SU-DHL-6 (cell line): ENCODE data around the gene PPP1R37.

Experiments used
- H2AFZ ChIP-seq: fragments of 200-600 bp; sonication (generic); 2 replicates; pipeline ENCODE4 v1.6.1; 2014; ENCODE audit warnings: low read depth, mild to moderate bottlenecking, moderate library complexity, mixed read lengths, antibody characterized with exemption, low read length; ENCODE audit not compliant: severe bottlenecking
- H3F3A ChIP-seq: fragments of 200-600 bp; shearing (Covaris generic); 2 replicates; pipeline ENCODE4 v1.6.0; 2016; ENCODE audit warnings: antibody characterized with exemption, mild to moderate bottlenecking; ENCODE audit not compliant: insufficient read depth
- H3K27ac ChIP-seq: fragments of 200-600 bp; sonication (generic); 2 replicates; pipeline ENCODE4 v1.5.1; 2016; ENCODE audit warnings: low read depth, mild to moderate bottlenecking, low read length, moderate library complexity, mixed read lengths
- H3K27me3 ChIP-seq: fragments of 200-600 bp; sonication (generic), shearing (Covaris generic); 2 replicates; pipeline ENCODE4 v1.6.0; 2014; ENCODE audit warnings: mild to moderate bottlenecking, low read length
- H3K36me3 ChIP-seq: fragments of 200-600 bp; sonication (generic); 2 replicates; pipeline ENCODE4 v1.6.1; 2014; ENCODE audit warnings: mild to moderate bottlenecking, low read length, mixed read lengths
- H3K4me2 ChIP-seq: fragments of 300-600, 200-600 bp; shearing (Covaris generic), sonication (generic); 2 replicates; pipeline ENCODE4 v1.6.0; 2014; ENCODE audit warnings: low read length, low read depth, mild to moderate bottlenecking; ENCODE audit not compliant: poor library complexity, severe bottlenecking
- H3K4me3 ChIP-seq: fragments of 200-600 bp; sonication (generic); 2 replicates; pipeline ENCODE4 v1.5.1; 2014; ENCODE audit warnings: antibody characterized with exemption, low read length, mild to moderate bottlenecking, mixed read lengths; ENCODE audit not compliant: insufficient read depth, poor library complexity, severe bottlenecking
- H3K79me2 ChIP-seq: fragments of 200-600 bp; sonication (generic); 2 replicates; pipeline ENCODE4 v1.6.1; 2014; ENCODE audit warnings: mild to moderate bottlenecking, low read length, moderate library complexity; ENCODE audit not compliant: insufficient read depth
- H3K9ac ChIP-seq: fragments of 200-600 bp; sonication (generic); 2 replicates; pipeline ENCODE4 v1.7.0; 2014; ENCODE audit warnings: mild to moderate bottlenecking, low read length
- H3K9me2 ChIP-seq: fragments of 200-600 bp; sonication (generic); replicated peaks from 2 replicates; pipeline ENCODE4 v1.6.1; 2014; ENCODE audit warnings: low read length; ENCODE audit not compliant: insufficient read depth
- H3K9me3 ChIP-seq: fragments of 200-600 bp; sonication (generic); 2 replicates; pipeline ENCODE4 v1.6.1; 2014; ENCODE audit warnings: low read length, mixed read lengths; ENCODE audit not compliant: insufficient read depth
- H4K20me1 ChIP-seq: fragments of 200-600 bp; sonication (generic); 2 replicates; pipeline ENCODE4 v1.6.1; 2014; ENCODE audit warnings: low read depth, mild to moderate bottlenecking, antibody characterized with exemption, low read length, moderate library complexity, mixed read lengths
- EZH2phosphoT487 ChIP-seq: fragments of 200-600 bp; sonication (generic), shearing (Covaris generic); conservative IDR thresholded peaks from 2 replicates; pipeline ENCODE4 v1.6.1; 2018; ENCODE audit warnings: mild to moderate bottlenecking, antibody characterized with exemption, low read length, moderate library complexity, mixed read lengths
- TF ChIP-seq, protein P1 (sequence below): fragments of 200-600 bp; sonication (generic); IDR thresholded peaks from one replicate; pipeline ENCODE4 v1.5.1; 2017; ENCODE audit warnings: antibody characterized with exemption, mild to moderate bottlenecking, low read length, moderate library complexity; ENCODE audit not compliant: insufficient read depth, poor library complexity, severe bottlenecking

Gene PPP1R37

GRCh38 chr19:45163751-45164460 is 70.9 kb downstream of the PPP1R37 start:
- H3K4me2 ChIP-seq, result no peak overlapping the region
- no peaks in the 10 kb centered on the region for H3F3A ChIP-seq
- H3K79me2 ChIP-seq, result no peaks in the 10 kb centered on the region
- H3K9me3 ChIP-seq, result no peaks in the 10 kb centered on the region
- no peaks in the 10 kb centered on the region for H4K20me1 ChIP-seq
- H3K9ac ChIP-seq, result no peak overlapping the region
- H3K4me3 ChIP-seq, result no peak overlapping the region
- no peak overlapping the region for H3K27ac ChIP-seq
- no peaks in the 10 kb centered on the region for H3K9me2 ChIP-seq
- no peaks in the 10 kb centered on the region for H3K36me3 ChIP-seq
- H2AFZ ChIP-seq, result no peak overlapping the region
- TF ChIP-seq, protein P1, sequence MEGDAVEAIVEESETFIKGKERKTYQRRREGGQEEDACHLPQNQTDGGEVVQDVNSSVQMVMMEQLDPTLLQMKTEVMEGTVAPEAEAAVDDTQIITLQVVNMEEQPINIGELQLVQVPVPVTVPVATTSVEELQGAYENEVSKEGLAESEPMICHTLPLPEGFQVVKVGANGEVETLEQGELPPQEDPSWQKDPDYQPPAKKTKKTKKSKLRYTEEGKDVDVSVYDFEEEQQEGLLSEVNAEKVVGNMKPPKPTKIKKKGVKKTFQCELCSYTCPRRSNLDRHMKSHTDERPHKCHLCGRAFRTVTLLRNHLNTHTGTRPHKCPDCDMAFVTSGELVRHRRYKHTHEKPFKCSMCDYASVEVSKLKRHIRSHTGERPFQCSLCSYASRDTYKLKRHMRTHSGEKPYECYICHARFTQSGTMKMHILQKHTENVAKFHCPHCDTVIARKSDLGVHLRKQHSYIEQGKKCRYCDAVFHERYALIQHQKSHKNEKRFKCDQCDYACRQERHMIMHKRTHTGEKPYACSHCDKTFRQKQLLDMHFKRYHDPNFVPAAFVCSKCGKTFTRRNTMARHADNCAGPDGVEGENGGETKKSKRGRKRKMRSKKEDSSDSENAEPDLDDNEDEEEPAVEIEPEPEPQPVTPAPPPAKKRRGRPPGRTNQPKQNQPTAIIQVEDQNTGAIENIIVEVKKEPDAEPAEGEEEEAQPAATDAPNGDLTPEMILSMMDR, result no peak
- TF ChIP-seq EZH2phosphoT487, result no peak
- no peaks in the 10 kb centered on the region for H3K27me3 ChIP-seq

GRCh38 chr19:45164577-45165335 is 71.8 kb downstream of the PPP1R37 start:
- no peak overlapping the region for H2AFZ ChIP-seq
- no peaks in the 10 kb centered on the region for H3K27me3 ChIP-seq
- H3K27ac ChIP-seq, result no peak overlapping the region
- no peak overlapping the region for H3K4me2 ChIP-seq
- H3K9me3 ChIP-seq, result no peaks in the 10 kb centered on the region
- no peak overlapping the region for H3K9ac ChIP-seq
- no peaks in the 10 kb centered on the region for H3K9me2 ChIP-seq
- no peaks in the 10 kb centered on the region for H4K20me1 ChIP-seq
- no peaks in the 10 kb centered on the region for H3K36me3 ChIP-seq
- TF ChIP-seq, protein P1, result no peak
- no peaks in the 10 kb centered on the region for H3K79me2 ChIP-seq
- H3F3A ChIP-seq, result no peaks in the 10 kb centered on the region
- no peak overlapping the region for H3K4me3 ChIP-seq

GRCh38 chr19:45166723-45167252 is 73.8 kb downstream of the PPP1R37 start:
- H3K79me2 ChIP-seq, result no peaks in the 10 kb centered on the region
- no peaks in the 10 kb centered on the region for H3K36me3 ChIP-seq
- no peak for TF ChIP-seq EZH2phosphoT487
- TF ChIP-seq, protein P1, result no peak
- no peaks in the 10 kb centered on the region for H3K9me3 ChIP-seq
- no peak overlapping the region for H3K9ac ChIP-seq
- no peaks in the 10 kb centered on the region for H3F3A ChIP-seq
- H4K20me1 ChIP-seq, result no peaks in the 10 kb centered on the region
- no peak overlapping the region for H2AFZ ChIP-seq
- no peaks in the 10 kb centered on the region for H3K9me2 ChIP-seq
- H3K27me3 ChIP-seq, result no peaks in the 10 kb centered on the region
- H3K4me3 ChIP-seq, result no peak overlapping the region
- H3K4me2 ChIP-seq, result no peak overlapping the region
- no peak overlapping the region for H3K27ac ChIP-seq
